Femur (tissue), 1 donor: Measurements from ENCODE around the gene EXOC3.
"Not testable (repeated sequence)": the region's sequence is repeated elsewhere in the genome, so short reads cannot be mapped to it uniquely, and the experiment has no call there.

Experiments
- DNase-seq: peaks from one replicate; pipeline ENCODE4 v3.0.0-alpha.2; 2017

EXOC3 gene

DNA sequence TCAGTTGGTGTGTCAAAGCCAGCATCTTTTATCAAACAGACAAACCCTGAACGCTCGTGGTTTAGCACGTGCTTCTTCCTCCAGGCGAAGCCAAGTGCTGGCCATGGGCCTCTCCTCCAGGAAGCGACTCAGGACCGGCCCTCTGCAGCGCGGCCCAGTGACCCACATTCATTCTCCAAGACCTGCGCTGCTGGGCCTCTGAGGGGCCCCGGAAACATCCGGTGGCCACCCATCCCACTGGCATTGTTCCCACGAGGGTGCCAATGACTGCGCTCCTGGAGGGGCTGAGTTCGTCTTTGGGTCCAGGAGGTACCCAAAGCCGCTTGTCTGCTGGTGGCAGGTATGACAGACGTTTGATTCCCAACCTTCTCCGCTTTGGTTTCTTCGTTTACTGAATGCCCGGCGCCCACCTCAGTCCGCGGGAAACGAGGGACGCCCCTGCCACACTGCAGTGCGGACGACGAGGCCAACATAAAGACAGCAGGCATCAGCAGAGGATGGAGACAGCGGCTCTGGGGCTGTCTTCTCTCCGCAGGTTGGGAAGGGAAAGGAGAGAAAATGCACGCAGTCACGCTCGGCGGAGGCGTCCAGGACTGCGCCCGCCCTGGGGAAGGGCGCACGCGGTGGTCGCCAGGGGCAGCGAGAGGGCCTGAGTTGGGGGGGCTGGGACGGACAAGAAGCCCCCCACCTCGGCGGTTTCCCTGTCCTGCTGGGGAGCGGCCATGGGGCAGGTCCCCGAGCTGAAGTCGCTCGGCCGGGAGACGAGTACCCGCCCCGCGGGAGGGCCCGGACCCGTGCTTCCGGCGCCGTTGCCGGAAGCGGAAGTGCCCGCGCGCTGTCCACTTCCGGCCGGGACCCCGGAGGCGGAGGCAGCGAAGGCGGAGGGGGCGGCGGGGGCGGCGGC lies at the start of gene EXOC3:
TSS of gene EXOC3 (plus strand) at position 842 of the 904 bp plus-strand sequence. CDS start 3,030 bp downstream, outside the sequence.
- peak; percentile 86 for DNase-seq

DNA sequence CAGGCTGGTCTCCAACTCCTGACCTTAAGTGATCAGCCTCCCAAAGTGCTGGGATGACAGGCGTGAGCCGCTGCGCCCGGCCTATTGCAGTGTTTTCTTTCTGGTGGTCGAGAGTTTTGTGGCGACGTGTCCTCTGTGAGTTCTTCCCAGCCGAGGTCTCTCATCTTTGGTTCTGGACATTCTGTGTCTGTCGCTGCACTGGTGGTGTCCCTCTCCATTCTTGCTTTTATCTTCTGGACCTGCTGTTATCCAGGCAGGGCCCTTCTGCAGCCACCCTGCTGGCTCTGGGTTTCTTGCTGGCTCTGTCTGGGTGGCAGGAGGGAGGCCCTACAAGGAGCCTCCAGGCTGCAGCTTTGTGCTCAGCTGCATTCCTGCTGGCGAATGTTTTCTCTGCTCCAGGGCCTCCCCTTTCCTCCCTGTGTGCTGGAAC lies 49.1 kb upstream of the EXOC3 start:
- peak; percentile 17 for DNase-seq

DNA sequence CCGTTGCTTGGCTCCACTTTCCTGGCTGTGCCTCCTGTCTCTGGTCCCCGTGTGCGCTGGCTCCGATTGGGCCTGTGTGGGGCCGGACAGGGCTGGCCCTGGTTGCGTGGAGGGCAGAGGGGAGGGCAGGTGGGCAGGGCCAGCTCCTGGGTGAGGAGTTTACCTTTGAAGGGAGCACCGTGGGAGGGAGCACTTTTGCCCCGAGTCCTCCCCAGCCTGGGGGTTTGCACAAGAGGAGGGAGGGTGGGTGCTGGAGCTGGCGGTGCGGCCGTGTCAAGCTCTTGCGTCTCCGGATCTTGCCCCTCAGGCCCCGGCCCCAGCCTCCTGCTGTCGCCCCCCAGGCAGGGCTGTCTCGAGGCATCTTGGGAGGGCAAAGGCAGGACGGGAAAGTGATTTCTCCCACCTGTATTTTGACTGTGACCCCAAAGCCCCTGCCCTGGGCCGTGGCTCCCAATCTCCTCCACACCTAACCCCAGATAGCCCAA lies 48.3 kb upstream of the EXOC3 start:
- peak; percentile 15 for DNase-seq

DNA sequence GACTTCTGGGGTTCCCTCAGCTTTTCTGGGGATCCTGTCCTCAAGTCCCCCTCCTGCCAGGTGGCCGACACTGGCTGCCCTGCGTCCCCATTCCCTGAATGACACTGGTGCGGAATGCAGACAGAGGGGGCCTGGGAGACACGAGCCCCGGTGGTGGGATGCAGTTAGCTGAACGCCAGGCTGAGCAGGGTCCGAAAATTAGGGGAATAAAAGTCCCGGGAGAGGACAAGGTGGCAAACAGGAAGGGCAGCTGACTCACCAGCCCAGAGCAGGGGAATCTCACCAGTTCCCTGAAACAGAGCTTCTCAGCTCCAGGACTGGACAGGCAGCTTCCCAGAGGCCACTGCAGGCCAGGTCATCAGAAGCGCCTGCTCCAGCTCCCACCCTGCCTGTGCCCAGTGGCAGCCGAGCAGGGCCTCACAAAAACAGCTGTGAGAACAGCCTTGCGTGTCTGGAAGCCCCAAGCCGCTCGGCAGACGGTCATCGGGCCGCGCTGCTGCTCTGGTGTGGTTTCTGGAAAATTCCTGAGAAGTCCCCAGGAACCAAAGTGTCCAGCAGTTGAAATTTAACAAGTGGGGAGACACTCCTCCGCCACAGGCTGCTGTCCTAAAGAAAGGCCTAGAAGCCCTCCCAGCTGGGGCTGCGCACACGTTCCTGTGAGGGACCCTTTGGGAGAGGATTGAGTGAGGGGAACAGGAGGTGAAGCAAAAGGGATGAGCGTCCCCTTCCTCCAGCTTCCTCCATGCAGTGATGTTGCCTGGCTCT lies 47.6 kb upstream of the EXOC3 start:
- DNase-seq: peak; percentile 64

DNA sequence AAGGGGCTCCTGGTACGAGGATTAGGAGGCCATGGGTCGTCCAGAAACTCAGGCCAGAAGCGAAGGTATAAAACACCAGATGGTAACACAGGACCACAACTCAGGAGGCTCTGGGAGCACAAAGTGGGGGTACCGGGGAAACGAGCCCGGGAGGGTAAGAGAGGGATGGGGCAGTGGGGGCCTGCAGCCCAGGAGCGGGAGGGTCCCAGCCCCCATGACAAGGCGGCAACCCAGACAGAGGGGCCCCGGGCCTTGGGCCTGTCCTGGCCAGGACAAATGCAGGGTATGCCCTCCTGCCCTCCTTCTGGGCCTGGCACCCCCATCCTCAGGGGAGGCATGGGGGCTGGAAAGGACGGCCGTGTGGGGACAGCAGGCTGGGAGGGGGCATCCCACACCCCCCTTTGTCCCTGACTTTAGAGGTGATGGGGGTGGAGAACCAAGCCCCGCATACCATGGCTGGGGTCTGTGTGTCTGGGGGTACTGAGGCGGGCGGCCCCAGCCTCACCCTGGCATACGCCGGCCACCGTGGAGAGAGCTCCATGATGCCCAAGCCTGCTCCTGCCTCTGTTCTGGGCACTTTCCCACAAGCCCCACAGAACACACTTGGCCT lies 47.0 kb upstream of the EXOC3 start:
- DNase-seq: peak; percentile 15

DNA sequence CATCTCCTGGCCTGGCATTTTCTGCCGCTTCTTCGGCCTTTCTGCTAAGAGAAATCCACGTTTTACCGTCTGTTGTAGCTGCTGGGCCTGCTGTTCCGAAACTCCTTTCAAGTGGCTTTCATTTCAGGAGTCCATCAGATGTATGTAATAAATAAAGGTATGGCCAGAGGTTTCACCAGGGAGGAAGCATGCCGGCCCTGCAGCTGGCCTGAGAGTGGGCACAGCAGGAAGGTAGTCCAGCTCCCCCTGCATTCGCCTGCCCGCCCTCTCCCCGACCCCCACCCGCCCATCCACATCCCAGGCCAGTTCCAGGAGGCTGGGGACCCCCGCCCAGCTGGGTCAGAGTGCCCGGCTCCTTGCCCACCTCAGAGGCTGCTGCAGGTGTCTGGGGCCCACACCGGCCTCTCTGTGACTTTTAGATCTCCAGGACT lies 46.4 kb upstream of the EXOC3 start:
- DNase-seq: peak; percentile 13

DNA sequence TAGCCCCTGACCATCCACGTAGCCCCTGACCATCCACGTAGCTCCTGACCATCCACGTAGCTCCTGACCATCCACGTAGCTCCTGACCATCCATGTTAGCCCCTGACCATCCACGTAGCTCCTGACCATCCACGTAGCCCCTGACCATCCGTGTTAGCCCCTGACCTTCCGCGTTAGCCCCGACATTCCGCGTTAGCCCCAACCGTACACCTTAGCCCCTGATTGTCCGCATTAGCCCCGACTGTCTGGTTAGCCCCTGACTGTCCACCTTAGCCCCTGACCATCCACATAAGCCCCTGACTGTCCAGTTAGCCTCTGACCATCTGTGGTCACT lies 44.9 kb upstream of the EXOC3 start:
- not testable (repeated sequence) for DNase-seq

DNA sequence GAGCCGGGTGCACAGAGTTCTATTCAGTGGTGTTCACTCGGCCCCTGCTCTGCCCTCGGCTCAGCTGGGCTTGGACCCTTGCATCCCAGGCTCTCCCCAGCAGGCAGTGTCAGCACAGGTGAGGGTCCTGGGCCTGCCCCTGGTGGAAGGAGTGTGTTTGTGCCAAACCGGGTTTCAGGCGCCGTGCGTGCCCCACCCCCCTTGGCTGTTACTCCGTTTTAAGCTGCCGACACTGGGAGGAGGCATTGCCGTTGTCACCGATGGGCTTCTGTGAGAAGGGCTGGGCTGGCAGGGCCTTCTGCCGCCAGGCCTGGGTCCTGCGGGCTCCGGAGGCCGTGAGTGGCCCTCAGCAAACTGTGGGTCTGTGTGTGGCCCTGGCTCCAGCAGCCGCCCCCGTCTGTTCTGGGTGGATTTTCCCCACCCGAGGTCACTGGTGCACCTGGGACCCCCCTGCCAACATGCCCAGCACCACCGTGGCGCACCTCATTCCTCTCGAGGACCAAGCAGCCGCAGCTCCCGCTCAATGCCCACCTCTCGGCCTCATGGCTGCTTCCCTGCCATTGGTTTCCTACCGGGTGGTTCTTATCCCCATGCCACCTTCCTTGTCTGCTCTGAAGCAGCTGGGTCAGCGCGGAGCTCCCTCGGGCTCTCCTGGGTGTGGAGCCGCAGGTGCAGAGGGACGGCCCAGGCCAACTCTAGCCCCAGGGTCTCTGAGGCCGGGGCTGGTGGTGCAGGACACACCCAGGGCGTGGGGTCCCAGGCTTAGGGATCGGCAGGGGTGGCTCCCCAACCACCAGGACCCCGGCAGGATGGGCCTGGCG lies 44.3 kb upstream of the EXOC3 start:
- DNase-seq: peak; percentile 28

DNA sequence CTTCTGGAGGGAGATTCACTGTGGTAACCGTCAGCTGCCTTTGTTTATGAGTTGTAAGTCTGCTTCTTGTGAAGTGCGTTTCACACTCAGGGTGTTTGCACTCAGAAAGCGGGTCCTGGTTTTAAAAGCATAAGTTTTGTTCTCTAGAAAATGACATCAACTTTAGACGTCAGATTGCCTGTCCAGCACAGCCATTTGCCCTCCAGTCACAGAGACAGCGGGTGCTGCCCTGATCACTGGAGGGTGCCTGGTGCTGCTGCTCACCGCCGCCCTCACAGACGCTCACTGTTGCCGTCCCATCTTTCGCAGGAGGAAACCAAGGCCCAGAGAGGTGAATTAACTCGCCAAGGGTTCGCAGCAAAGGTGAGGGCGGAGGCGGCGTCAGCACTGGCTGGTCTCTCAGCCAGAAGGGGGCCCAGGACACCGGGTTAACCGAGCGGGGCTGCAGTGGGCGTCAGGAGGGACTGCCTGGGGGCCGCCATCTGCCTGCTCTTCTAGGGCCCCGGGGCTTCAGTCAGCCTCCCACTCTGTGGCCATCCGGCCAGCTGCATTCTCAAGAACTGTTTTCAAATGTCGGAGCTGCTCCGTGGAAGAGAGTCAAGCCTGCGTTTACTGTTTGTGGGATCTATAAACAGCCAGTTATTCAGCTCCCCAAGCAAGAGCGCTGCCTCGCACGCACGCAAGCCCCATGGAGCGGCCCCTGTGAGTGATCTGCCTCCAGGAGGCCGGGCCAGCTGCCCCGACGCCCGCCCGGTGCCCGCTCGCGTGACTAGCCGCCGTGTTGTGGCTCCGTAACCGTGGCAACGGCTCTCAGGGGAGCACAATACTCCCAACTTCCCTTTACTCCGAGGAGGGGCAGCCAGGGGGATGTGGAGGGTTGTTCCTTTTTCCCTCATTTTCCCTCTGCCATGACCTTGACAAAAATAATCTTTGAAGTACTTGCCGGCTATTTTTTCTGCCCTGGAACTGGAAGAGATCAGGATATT lies 43.4 kb upstream of the EXOC3 start:
- peak; percentile 93 for DNase-seq

DNA sequence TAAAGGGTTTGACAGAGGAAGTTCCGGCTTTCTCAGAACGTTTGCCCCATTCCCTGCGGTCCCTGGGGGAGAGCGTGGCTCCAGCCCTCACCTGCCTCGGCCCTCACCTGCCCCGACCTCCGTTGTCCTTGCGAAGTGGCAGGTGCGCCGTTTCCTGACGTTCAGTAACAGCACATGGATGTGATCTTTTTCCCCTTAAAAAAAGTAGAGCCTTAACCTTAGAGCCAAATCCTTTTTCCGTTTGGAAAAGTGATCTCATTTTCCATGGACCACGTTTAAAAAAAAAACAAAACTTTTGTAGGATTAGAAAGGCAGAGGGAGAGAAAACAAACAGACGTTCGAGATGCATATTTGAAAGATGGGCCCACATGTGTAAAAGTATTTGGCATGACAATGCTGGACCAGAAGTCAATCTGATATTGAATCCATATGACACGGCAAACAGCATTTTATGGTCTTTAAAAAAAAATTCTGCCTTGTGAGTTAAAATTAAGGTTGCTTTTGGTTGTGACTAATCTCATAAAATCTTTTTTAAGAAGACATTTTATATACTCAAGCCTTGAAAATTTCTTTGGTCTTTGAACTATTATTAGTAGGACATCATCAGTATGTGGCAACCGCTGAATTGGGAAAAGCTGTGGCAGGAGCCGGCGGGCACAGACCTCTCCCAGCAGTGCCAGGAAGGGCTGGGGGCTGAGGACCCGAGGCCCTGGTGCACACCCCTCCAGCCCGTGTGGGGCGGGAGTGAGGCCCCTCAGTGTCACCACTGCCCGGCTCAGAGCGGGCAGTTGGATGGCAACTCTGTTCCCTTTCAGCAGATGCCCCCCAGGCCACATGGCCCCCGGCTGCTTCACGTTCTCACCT lies 42.5 kb upstream of the EXOC3 start:
- peak; percentile 59 for DNase-seq

DNA sequence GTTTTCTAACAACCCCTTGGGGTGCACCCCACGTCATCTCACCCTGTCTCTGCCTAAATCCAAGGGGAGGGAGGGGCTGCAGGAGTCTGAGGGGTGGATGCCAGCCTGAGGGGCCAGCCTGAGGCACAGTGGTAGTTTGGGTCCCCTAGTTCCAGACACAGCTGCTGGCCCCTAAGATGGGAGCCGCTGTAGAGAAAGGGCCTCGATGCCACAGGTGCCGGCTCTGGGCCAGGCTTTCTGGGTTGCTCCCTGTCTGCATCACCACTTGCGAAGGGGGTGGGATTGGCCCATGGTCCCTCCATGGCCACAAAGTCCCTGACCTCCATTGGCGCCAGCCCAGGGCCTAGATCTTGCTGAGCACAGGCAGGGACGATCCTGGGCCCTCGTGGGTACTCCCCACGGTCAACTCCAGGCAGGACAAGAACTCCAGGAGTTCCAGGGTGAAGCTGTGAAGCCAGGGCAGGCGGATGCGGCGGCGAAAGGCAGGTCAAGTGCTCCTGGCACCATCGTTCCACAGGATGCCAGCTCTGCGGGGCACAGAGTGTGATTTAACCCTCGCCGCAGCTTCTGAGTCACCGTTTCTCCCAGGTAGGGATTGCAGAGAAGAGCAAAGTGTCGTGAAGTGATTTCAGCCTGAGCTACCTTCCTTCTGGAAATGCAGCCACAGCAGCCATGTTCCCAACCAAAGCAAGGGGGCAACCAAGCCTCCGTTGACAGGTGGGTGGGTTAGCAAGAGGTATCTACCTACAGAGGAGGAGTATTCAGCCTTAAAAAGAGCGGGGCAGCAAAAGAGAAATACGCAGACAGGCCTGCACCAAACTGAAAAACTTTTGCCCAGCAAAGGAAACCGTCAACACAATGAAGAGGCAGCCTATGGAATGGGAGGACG lies 41.6 kb upstream of the EXOC3 start:
- DNase-seq: peak; percentile 19

DNA sequence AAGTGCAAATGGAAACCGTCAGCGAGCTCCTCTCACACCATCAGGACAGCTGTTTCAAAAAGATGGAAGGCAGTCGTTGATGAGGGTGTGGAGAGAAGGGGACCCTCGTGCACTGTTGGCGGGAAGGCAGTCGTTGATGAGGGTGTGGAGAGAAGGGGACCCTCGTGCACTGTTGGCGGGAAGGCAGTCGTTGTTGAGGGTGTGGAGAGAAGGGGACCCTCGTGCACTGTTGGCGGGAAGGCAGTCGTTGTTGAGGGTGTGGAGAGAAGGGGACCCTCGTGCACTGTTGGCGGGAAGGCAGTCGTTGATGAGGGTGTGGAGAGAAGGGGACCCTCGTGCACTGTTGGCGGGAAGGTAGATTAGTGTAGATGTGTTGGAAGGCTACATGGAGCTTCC lies 40.8 kb upstream of the EXOC3 start:
- DNase-seq: not testable (repeated sequence)

DNA sequence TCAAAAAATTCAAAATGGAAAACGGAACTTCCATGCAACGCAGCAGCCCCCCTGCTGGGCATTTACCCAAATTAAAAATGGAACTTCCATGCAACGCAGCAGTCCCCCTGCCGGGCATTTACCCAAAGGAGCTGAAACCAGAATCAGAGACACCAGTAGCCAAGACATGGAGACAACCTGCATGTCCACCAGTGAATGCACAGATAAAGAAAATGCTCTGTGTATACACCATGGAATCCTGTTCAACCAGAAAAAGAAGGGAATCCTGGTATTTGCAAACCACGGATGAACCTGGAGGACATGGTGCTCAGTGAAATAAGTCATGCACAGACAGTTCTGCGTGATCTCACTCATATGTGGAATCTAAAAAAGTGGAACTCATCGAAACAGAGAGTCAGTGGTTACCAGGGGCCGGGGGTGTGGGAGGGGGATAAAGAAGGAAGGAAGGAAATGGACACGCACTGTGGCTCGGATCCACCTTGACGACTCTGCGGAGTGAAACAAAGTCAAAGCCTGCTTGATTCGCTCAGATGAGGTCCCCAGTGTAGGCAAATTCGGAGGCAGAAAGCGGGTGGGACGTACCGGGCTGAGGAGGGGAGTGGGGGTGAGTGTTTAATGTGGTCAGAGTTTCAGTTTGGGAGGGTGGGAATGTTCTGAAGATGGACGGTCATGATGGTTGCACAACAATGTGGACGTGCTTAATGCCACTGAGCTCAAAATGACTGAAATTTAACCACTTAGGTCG lies 40.2 kb upstream of the EXOC3 start:
- no peak for DNase-seq

DNA sequence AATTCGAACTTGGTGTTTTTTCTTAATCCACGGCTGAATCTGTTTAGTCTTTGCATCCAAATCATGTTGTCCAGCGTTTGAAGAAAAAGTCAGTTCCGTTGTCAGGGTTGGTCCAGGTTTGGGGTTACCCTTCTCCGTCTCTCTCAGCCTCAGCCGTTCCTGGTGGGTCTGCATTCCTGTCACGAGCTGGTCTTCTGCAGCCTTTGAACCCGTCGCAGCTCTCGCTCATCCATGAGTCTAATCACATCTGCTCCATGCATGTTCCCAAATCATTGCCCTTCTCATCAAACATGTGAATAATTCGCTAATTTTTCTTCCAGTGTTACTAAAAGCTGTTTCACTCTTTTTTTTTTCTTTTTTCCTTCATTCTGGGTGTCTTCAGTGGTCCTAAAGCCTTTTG lies 39.0 kb upstream of the EXOC3 start:
- DNase-seq: no peak

DNA sequence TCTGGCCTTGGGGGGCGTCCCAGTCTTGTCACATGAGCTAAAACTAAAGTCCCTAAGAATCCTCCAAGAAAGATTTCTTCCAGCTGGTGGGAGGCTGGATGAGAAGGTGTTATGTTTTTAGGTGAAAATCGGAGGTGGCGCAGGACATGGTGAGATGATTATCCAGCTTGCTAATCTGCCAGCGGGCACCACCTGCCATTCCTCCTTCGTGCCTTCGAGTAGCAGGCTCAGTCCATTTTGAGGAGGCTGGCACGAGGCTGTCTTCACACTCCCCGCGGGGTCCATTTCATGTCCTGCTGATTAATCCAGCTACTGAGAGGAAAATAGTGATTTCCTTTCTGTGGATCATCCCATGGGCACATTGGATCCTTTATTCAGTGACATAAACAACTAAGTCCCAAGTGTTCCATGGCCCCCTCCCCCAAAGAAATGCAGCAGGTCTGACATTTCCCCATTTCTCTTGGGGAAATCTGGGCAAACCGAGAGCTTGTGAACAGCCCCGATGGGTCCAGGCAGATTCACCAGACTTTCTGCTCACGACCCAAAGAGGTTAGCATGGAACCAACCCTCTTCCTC lies 38.2 kb upstream of the EXOC3 start:
- no peak for DNase-seq

DNA sequence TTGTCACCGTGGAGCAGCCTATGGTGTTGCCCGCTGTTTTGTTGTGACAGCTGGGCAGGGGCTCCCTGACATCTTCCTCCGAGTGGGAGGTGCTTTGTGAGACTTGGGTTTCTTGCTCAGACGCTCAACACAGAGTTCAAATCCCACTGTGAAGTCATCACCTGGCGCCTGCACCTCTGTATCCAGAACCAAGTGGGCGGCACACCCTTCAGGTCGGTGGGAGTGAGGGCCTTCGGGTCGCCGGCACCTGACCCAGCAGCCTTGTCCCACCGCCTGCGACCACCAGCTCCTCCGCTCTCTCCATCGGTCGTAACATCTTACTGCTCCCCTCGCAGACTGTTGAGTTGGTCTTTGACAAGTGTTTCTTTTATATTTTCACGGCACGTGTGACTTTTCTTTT lies 37.6 kb upstream of the EXOC3 start:
- DNase-seq: no peak

DNA sequence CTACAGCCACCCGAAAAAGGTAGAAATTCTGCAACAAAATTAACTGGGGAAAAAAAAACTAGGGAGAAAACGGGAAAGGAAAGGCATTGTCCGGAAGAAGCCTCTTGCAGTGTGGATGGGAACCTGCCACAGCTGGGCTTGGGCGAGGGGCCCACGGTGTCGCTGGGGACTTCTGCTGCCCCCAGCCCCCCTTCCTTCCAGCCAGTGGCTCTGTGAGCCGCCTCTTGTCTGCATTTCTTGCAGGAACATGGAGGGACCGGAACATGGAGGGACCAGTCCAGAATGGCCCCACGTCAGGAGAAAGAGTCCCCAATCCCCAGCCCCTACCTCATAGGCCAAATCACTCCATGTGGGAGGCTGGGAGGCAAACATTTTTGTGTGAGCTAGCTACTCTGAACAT lies 36.9 kb upstream of the EXOC3 start:
- DNase-seq: no peak

DNA sequence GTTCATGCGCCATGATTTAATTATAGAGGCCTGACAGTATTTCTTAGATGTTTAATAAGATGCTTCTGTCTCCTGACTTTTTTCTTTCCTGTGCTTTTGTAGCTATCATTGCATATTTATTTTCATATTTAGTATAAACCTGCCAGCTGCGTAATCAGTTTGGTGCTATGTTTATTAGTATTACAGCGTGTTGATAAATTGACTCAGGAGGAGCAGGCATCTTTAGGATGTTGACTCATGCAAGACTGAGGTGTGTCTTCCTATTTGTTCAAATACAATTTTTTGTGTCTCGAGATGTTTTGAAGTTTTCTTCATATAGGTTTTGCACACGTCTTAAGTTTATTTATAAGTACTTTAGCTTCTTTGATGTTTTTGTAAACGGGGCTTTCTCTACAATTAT lies 35.9 kb upstream of the EXOC3 start:
- DNase-seq: no peak
